Eye (tissue), 1 donor: ENCODE data around the gene FBXO21.
"Not testable (repeated sequence)": the region's sequence is repeated elsewhere in the genome, so short reads cannot be mapped to it uniquely, and the experiment has no call there.

Experiments
- DNase-seq: peaks from one replicate; pipeline ENCODE4 v3.0.0-alpha.2; 2015

Gene FBXO21

GRCh38 chr12:117199956-117200744, 9.9 kb upstream of the FBXO21 start:
- DNase-seq = not testable (repeated sequence)

GRCh38 chr12:117196334-117196733, 6.1 kb upstream of the FBXO21 start:
- not testable (repeated sequence) for DNase-seq

GRCh38 chr12:117195027-117195426, 4.8 kb upstream of the FBXO21 start:
- DNase-seq = not testable (repeated sequence)

- DNase-seq = no peak
Observed at GRCh38 chr12:117193903-117194302, 3.6 kb upstream of the FBXO21 start.

GRCh38 chr12:117192581-117192980, 2.3 kb upstream of the FBXO21 start:
- not testable (repeated sequence) for DNase-seq

GRCh38 chr12:117192057-117192456, 1.8 kb upstream of the FBXO21 start:
- DNase-seq = no peak

- DNase-seq = peak; percentile 81
Observed at GRCh38 chr12:117189725-117190209, 503 bp downstream of the FBXO21 start.

GRCh38 chr12:117188961-117189724, 1.1 kb downstream of the FBXO21 start:
- peak; percentile 67 for DNase-seq

GRCh38 chr12:117188121-117188665, 2.1 kb downstream of the FBXO21 start:
- DNase-seq = no peak

- DNase-seq = no peak
Observed at GRCh38 chr12:117187421-117187820, 2.8 kb downstream of the FBXO21 start.

- DNase-seq = no peak
Observed at GRCh38 chr12:117182866-117183265, 7.4 kb downstream of the FBXO21 start.

- not testable (repeated sequence) for DNase-seq
Observed at GRCh38 chr12:117181468-117181843, 8.8 kb downstream of the FBXO21 start.

- DNase-seq = no peak
Observed at GRCh38 chr12:117180758-117181467, 9.4 kb downstream of the FBXO21 start.

- no peak for DNase-seq
Observed at GRCh38 chr12:117178745-117179144, 11.5 kb downstream of the FBXO21 start.

- no peak for DNase-seq
Observed at GRCh38 chr12:117178301-117178700, 12.0 kb downstream of the FBXO21 start.

GRCh38 chr12:117172168-117172567, 18.1 kb downstream of the FBXO21 start:
- DNase-seq = no peak

- DNase-seq = no peak
Observed at GRCh38 chr12:117171499-117172162, 18.6 kb downstream of the FBXO21 start.

- DNase-seq = no peak
Observed at GRCh38 chr12:117169548-117169947, 20.7 kb downstream of the FBXO21 start.

- DNase-seq = no peak
Observed at GRCh38 chr12:117168976-117169375, 21.3 kb downstream of the FBXO21 start.

- no peak for DNase-seq
Observed at GRCh38 chr12:117167769-117168168, 22.5 kb downstream of the FBXO21 start.

GRCh38 chr12:117166107-117166506, 24.2 kb downstream of the FBXO21 start:
- DNase-seq = no peak

GRCh38 chr12:117165342-117165741, 24.9 kb downstream of the FBXO21 start:
- no peak for DNase-seq
